Neuron (in vitro differentiated cells): ENCODE results near the gene ZNF646.
A peak's percentile ranks its signal among the peaks of the same experiment; 100 is the strongest.

Experiments used
- H2AFZ ChIP-seq: one replicate; pipeline ENCODE4 v1.6.1; 2013; ENCODE audit warnings: low read depth, mild to moderate bottlenecking, inconsistent platforms, low read length, moderate library complexity
- H3K27me3 ChIP-seq: one replicate; pipeline ENCODE4 v1.6.1; 2013; ENCODE audit warnings: low read length; ENCODE audit not compliant: insufficient read depth
- H3K36me3 ChIP-seq: one replicate; pipeline ENCODE4 v1.6.1; 2013; ENCODE audit warnings: low read length; ENCODE audit not compliant: insufficient read depth
- H3K4me1 ChIP-seq: one replicate; pipeline ENCODE4 v1.6.1; 2013; ENCODE audit warnings: low read length; ENCODE audit not compliant: insufficient read depth
- H3K4me3 ChIP-seq: 2 replicates; pipeline ENCODE4 v1.5.1; 2013; ENCODE audit warnings: mild to moderate bottlenecking, low read length, moderate library complexity
- H3K9me3 ChIP-seq: one replicate; pipeline ENCODE4 v1.6.1; 2013; ENCODE audit warnings: low read length

ZNF646 gene

GRCh38 chr16:31073970-31074813 is at the start of gene ZNF646, which contains the start of gene ZNF668:
TSS of gene ZNF646 (plus strand) at chr16:31074422. CDS start at chr16:31076325, 1,903 bp downstream.
TSS of gene ZNF668 (minus strand) at chr16:31074240. CDS start at chr16:31064459, 9,781 bp downstream.
- Histone ChIP-seq H3K36me3 (peaks cover 34% of the 10 kb centered on the region), H2AFZ (peak within 1 kb of the TSS; percentile 89), H3K4me1 (peaks cover 15% of the 10 kb centered on the region), H3K9me3 (no peaks in the 10 kb centered on the region), H3K27me3 (no peaks in the 10 kb centered on the region), H3K4me3 (peak within 1 kb of the TSS; percentile 75)

GRCh38 chr16:31025339-31025738 is 48.9 kb upstream of the ZNF646 start:
- H3K36me3 ChIP-seq = no peaks in the 10 kb centered on the region
- no peak overlapping the region for H3K4me3 ChIP-seq
- no peaks in the 10 kb centered on the region for H3K9me3 ChIP-seq
- no peak overlapping the region for H2AFZ ChIP-seq
- no peaks in the 10 kb centered on the region for H3K4me1 ChIP-seq
- H3K27me3 ChIP-seq = no peaks in the 10 kb centered on the region

GRCh38 chr16:31029272-31029671 is 45.0 kb upstream of the ZNF646 start:
- H3K4me3 ChIP-seq = no peak overlapping the region
- H2AFZ ChIP-seq = no peak overlapping the region
- H3K9me3 ChIP-seq = no peaks in the 10 kb centered on the region
- peaks cover 4% of the 10 kb centered on the region for H3K4me1 ChIP-seq
- H3K36me3 ChIP-seq = no peaks in the 10 kb centered on the region
- H3K27me3 ChIP-seq = no peaks in the 10 kb centered on the region

- Histone ChIP-seq H3K36me3 (no peaks in the 10 kb centered on the region), H3K4me3 (no peak overlapping the region), H3K27me3 (no peaks in the 10 kb centered on the region), H3K4me1 (peaks cover 6% of the 10 kb centered on the region), H3K9me3 (no peaks in the 10 kb centered on the region), H2AFZ (no peak overlapping the region)
Measured at GRCh38 chr16:31031276-31031675, 42.9 kb upstream of the ZNF646 start.

- peak within 1 kb of the TSS; percentile 82 for H2AFZ ChIP-seq
- peaks cover 6% of the 10 kb centered on the region for H3K4me1 ChIP-seq
- H3K27me3 ChIP-seq = no peaks in the 10 kb centered on the region
Measured at GRCh38 chr16:31032736-31033708, 41.2 kb upstream of the ZNF646 start, which contains the start of gene STX4. TSS of gene STX4 (plus strand) at chr16:31033558. CDS start at chr16:31033806, 248 bp downstream.

GRCh38 chr16:31033709-31034492 is 40.3 kb upstream of the ZNF646 start:
- Histone ChIP-seq H3K4me1 (peaks cover 6% of the 10 kb centered on the region), H3K9me3 (no peaks in the 10 kb centered on the region), H3K36me3 (peaks cover 3% of the 10 kb centered on the region), H3K27me3 (no peaks in the 10 kb centered on the region), H3K4me3 (peak overlapping the region; percentile 79), H2AFZ (peak overlapping the region; percentile 82)

More at GRCh38 chr16:31032736-31033708, 41.2 kb upstream of the ZNF646 start, which contains the start of gene STX4:
- peak within 1 kb of the TSS; percentile 79 for H3K4me3 ChIP-seq
- no peaks in the 10 kb centered on the region for H3K36me3 ChIP-seq
- H3K9me3 ChIP-seq = no peaks in the 10 kb centered on the region

GRCh38 chr16:31036691-31037090 is 37.5 kb upstream of the ZNF646 start:
- Histone ChIP-seq H3K36me3 (peaks cover 9% of the 10 kb centered on the region), H3K9me3 (no peaks in the 10 kb centered on the region), H3K4me1 (peaks cover 6% of the 10 kb centered on the region), H2AFZ (no peak overlapping the region), H3K27me3 (no peaks in the 10 kb centered on the region), H3K4me3 (no peak overlapping the region)

- Histone ChIP-seq H3K9me3 (no peaks in the 10 kb centered on the region), H2AFZ (no peak overlapping the region), H3K36me3 (peaks cover 9% of the 10 kb centered on the region), H3K4me1 (peaks cover 2% of the 10 kb centered on the region), H3K4me3 (no peak overlapping the region), H3K27me3 (no peaks in the 10 kb centered on the region)
Measured at GRCh38 chr16:31038993-31039392, 35.2 kb upstream of the ZNF646 start.

GRCh38 chr16:31042866-31043265 is 31.4 kb upstream of the ZNF646 start:
- Histone ChIP-seq H3K36me3 (peaks cover 9% of the 10 kb centered on the region), H3K4me1 (no peaks in the 10 kb centered on the region), H3K27me3 (no peaks in the 10 kb centered on the region), H3K4me3 (no peak overlapping the region), H2AFZ (no peak overlapping the region), H3K9me3 (no peaks in the 10 kb centered on the region)

GRCh38 chr16:31043352-31043751 is 30.9 kb upstream of the ZNF646 start:
- H3K4me3 ChIP-seq = no peak overlapping the region
- no peak overlapping the region for H2AFZ ChIP-seq
- H3K4me1 ChIP-seq = no peaks in the 10 kb centered on the region
- no peaks in the 10 kb centered on the region for H3K27me3 ChIP-seq
- H3K36me3 ChIP-seq = peaks cover 9% of the 10 kb centered on the region
- H3K9me3 ChIP-seq = no peaks in the 10 kb centered on the region

GRCh38 chr16:31043898-31044481 is 30.2 kb upstream of the ZNF646 start:
- H3K9me3 ChIP-seq = no peaks in the 10 kb centered on the region
- H3K4me1 ChIP-seq = no peaks in the 10 kb centered on the region
- H3K36me3 ChIP-seq = peaks cover 6% of the 10 kb centered on the region
- no peak overlapping the region for H3K4me3 ChIP-seq
- H2AFZ ChIP-seq = no peak overlapping the region
- H3K27me3 ChIP-seq = no peaks in the 10 kb centered on the region
